Pancreas (tissue), 10 donors: ENCODE data around the gene CATSPERE. TPM values are rescaled to one million over a fixed set of nuclear protein-coding genes. Genes with fewer than 3 reads are reported as not detected.

Source experiments
- ATAC-seq, 4 donors: fragments of 200-7000 bp; cut with Tn5 transposase; one replicate each; pipeline versions ENCODE4 v1.8.0 to v1.9.1; 2020; ENCODE audit warnings: mild to moderate bottlenecking in 4 of 4, moderate library complexity in 4 of 4
- DNase-seq, 6 donors: peaks; one replicate each; pipeline ENCODE4 v3.0.0-alpha.2; 2020
- FAIRE-seq: peaks from 2 replicates; lab custom pipeline; 2012; peaks lifted over from hg19 to GRCh38; lab: Jason Lieb, UNC
- H3K27ac ChIP-seq, 4 donors: fragments of 200-600 bp; sonication (generic); 1 replicate in 3 of 4; 2 replicates in 1 of 4; pipeline versions ENCODE4 v1.5.0 to v1.8.0; 2020
- H3K27me3 ChIP-seq, 4 donors: fragments of 200-600 bp; one replicate each; pipeline ENCODE4 v1.8.0; 2021
- H3K36me3 ChIP-seq, 3 donors: fragments of 200-600 bp; sonication (generic) in 1 of 3; one replicate each; pipeline versions ENCODE4 v1.5.0 to v1.8.0; 2020 to 2021
- H3K4me1 ChIP-seq, 3 donors: fragments of 200-600 bp; one replicate each; pipeline ENCODE4 v1.8.0; 2021
- H3K4me3 ChIP-seq, 4 donors: fragments of 200-600 bp; sonication (generic) in 2 of 4; one replicate each; pipeline versions ENCODE4 v1.5.0 to v1.8.0; 2020 to 2021
- H3K9me3 ChIP-seq, 4 donors: fragments of 200-600 bp; one replicate each; pipeline ENCODE4 v1.8.0; 2021
- WGBS, 2 donors: extraction: QIAGEN DNeasy Blood & Tissue Kit; methylation state at CpG; one replicate each; pipeline ENCODE4 v1.1.7; 2013; 5-methylcytosine and 5-hydroxymethylcytosine counted together
- intact Hi-C, 3 donors: fragments of 100-400 bp; cut with DNase I; formaldehyde crosslinking; loops; one replicate each; pipeline versions ENCODE4 v1.11.1 to v1.14.2; 2022
- polyA plus RNA-seq, 2 donors: library from polyadenylated mRNA; stranded (reverse); fragments of 200-250 nt; gene quantifications; one replicate each; pipeline ENCODE4 v1.2.3, GENCODE V29; 2013
- total RNA-seq, 6 donors: library from RNA; stranded (reverse); fragmentation: NEBNext Ultra II Directional in 4 of 6; extraction: Animal tissue kit (Norgen Biotek cat#: 25700) in 4 of 6; gene quantifications; one replicate each; pipeline versions ENCODE4 v1.2.1 to v1.2.4, GENCODE V29; 2021 to 2023
- TF ChIP-seq, protein P1 (sequence below), 4 donors: fragments of 200-600 bp; sonication (generic) in 3 of 4; IDR thresholded peaks; one replicate each; pipeline versions ENCODE4 v1.5.0 to v1.8.0; 2021; ENCODE audit warnings: antibody characterized with exemption in 4 of 4
- donor health status: healthy with polysubstance abuse.
- donor health status: DM: no; HTN: no; CAD: no; lungs with moderate emphysema.
- donor health status: DM: no; HTN: no; CAD: no.
- donor health status: control.
- donor health status: control.
- donor health status: Bipolar disorder and iron deficiency.
- donor health status: DM: yes; HTN: yes; CAD: no.
- donor health status: DM: no; HTN: no; CAD: no.
- donor health status: DM: no; HTN: no; CAD: no.
- donor health status: DM: yes; HTN: yes; CAD: no.

The CATSPERE gene
- total and polyA plus RNA-seq, 8 donors = 0.19 to 1.2 (median 0.57) TPM

GRCh38 chr1:244431166-244431565 is 29.9 kb upstream of the CATSPERE start:
- H3K27me3 ChIP-seq = no peaks in the 10 kb centered on the region
- TF ChIP-seq, protein P1, sequence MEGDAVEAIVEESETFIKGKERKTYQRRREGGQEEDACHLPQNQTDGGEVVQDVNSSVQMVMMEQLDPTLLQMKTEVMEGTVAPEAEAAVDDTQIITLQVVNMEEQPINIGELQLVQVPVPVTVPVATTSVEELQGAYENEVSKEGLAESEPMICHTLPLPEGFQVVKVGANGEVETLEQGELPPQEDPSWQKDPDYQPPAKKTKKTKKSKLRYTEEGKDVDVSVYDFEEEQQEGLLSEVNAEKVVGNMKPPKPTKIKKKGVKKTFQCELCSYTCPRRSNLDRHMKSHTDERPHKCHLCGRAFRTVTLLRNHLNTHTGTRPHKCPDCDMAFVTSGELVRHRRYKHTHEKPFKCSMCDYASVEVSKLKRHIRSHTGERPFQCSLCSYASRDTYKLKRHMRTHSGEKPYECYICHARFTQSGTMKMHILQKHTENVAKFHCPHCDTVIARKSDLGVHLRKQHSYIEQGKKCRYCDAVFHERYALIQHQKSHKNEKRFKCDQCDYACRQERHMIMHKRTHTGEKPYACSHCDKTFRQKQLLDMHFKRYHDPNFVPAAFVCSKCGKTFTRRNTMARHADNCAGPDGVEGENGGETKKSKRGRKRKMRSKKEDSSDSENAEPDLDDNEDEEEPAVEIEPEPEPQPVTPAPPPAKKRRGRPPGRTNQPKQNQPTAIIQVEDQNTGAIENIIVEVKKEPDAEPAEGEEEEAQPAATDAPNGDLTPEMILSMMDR (IDR thresholded peaks at IDR 0.05) = no peak
- intact Hi-C loops = no loop called here
- no peaks in the 10 kb centered on the region for H3K4me1 ChIP-seq
- DNase-seq = no peak
- ATAC-seq = no peak
- no peak for FAIRE-seq
- H3K4me3 ChIP-seq = no peak overlapping the region
- no peak overlapping the region for H3K27ac ChIP-seq
- H3K36me3 ChIP-seq = no peaks in the 10 kb centered on the region
- no peaks in the 10 kb centered on the region for H3K9me3 ChIP-seq

GRCh38 chr1:244435562-244436205 is 25.4 kb upstream of the CATSPERE start:
- no peak for DNase-seq
- Histone ChIP-seq H3K9me3 (no peaks in the 10 kb centered on the region), H3K4me1 (peaks cover 0 to 10% (median 0%) of the 10 kb centered on the region in 3 donors), H3K36me3 (no peaks in the 10 kb centered on the region), H3K27ac (no peak overlapping the region), H3K27me3 (no peaks in the 10 kb centered on the region), H3K4me3 (no peak overlapping the region)
- WGBS, 2 donors = 88 to 90% methylated on average over 6 of the region's 6 CpGs
- no peak for FAIRE-seq
- TF ChIP-seq, protein P1 (IDR thresholded peaks at IDR 0.05) = no peak
- intact Hi-C loops = no loop called here
- no peak for ATAC-seq

GRCh38 chr1:244436336-244437085 is 24.6 kb upstream of the CATSPERE start:
- WGBS, 2 donors = 80 to 85% methylated on average over 7 of the region's 7 CpGs
- H3K36me3 ChIP-seq = no peaks in the 10 kb centered on the region
- H3K4me1 ChIP-seq = peaks cover 0 to 10% (median 0%) of the 10 kb centered on the region in 3 donors
- no peak overlapping the region for H3K27ac ChIP-seq
- TF ChIP-seq, protein P1 (IDR thresholded peaks at IDR 0.05) = no peak
- FAIRE-seq (peak; percentile 61), ATAC-seq (no peak), DNase-seq (no peak)
- H3K27me3 ChIP-seq = no peaks in the 10 kb centered on the region
- H3K9me3 ChIP-seq = no peaks in the 10 kb centered on the region
- no peak overlapping the region for H3K4me3 ChIP-seq
- intact Hi-C loops = no loop called here

DNA sequence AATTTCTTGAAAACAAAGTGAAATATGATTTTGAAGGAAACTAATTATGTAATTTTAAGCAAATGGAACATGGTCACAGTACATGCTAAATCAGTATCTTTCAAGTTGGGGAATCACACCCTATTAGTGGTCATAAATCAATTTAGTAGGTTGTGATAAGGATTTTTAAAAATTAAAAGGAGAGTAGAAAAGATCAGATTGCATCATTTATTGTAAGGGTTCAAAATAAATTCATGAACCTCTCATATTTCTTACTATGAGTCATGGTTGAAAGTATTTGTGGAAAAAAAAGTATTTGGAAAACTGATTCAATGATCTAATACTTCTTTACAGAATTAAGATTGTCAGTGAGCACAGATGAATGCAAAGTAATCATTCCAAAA is 24.0 kb upstream of the CATSPERE start:
- H3K9me3 ChIP-seq = no peaks in the 10 kb centered on the region
- no peaks in the 10 kb centered on the region for H3K27me3 ChIP-seq
- ATAC-seq (no peak), FAIRE-seq (no peak), DNase-seq (no peak)
- peaks cover 0 to 10% (median 0%) of the 10 kb centered on the region in 3 donors for H3K4me1 ChIP-seq
- intact Hi-C loops = no loop called here
- H3K27ac ChIP-seq = no peak overlapping the region
- no peak overlapping the region for H3K4me3 ChIP-seq
- no peaks in the 10 kb centered on the region for H3K36me3 ChIP-seq
- TF ChIP-seq, protein P1 (IDR thresholded peaks at IDR 0.05) = no peak
